ENCODE data around the gene LBR.
"Not testable (repeated sequence)": the region's sequence is repeated elsewhere in the genome, so short reads cannot be mapped to it uniquely, and the experiment has no call there.

The LBR gene

GRCh38 chr1:225418598-225418997 is 9.2 kb downstream of the LBR start:
- no peak for DNase-seq

GRCh38 chr1:225418059-225418458 is 9.8 kb downstream of the LBR start:
- DNase-seq: no peak

- DNase-seq: no peak
These were observed 11.7 kb downstream of the LBR start for GRCh38 chr1:225415967-225416745.

GRCh38 chr1:225415307-225415706 is 12.5 kb downstream of the LBR start:
- DNase-seq: no peak

GRCh38 chr1:225413708-225414375 is 14.0 kb downstream of the LBR start:
- DNase-seq: no peak

GRCh38 chr1:225412803-225413351 is 15.0 kb downstream of the LBR start:
- DNase-seq: no peak

- DNase-seq: no peak
These were observed 15.5 kb downstream of the LBR start for GRCh38 chr1:225412321-225412720.

GRCh38 chr1:225410036-225410435 is 17.8 kb downstream of the LBR start:
- no peak for DNase-seq

GRCh38 chr1:225409051-225409450 is 18.8 kb downstream of the LBR start:
- no peak for DNase-seq

GRCh38 chr1:225408249-225408648 is 19.6 kb downstream of the LBR start:
- DNase-seq: no peak

GRCh38 chr1:225407755-225408154 is 20.1 kb downstream of the LBR start:
- no peak for DNase-seq

GRCh38 chr1:225406976-225407725 is 20.7 kb downstream of the LBR start:
- DNase-seq: no peak

- DNase-seq: no peak
These were observed 26.9 kb downstream of the LBR start for GRCh38 chr1:225400968-225401367.

GRCh38 chr1:225396357-225396756 is 31.5 kb downstream of the LBR start:
- no peak for DNase-seq

GRCh38 chr1:225389843-225390242 is 38.0 kb downstream of the LBR start:
- DNase-seq: no peak

GRCh38 chr1:225388372-225388771 is 39.5 kb downstream of the LBR start:
- DNase-seq: no peak

GRCh38 chr1:225386860-225387259 is 41.0 kb downstream of the LBR start:
- DNase-seq: not testable (repeated sequence)

- no peak for DNase-seq
These were observed 47.1 kb downstream of the LBR start for GRCh38 chr1:225380691-225381090.

GRCh38 chr1:225378880-225379279 is 49.0 kb downstream of the LBR start:
- no peak for DNase-seq

- DNase-seq: no peak
These were observed 52.8 kb downstream of the LBR start for GRCh38 chr1:225374996-225375395.

GRCh38 chr1:225373155-225373554 is 54.7 kb downstream of the LBR start:
- DNase-seq: no peak

- DNase-seq: no peak
These were observed 56.4 kb downstream of the LBR start for GRCh38 chr1:225371366-225372010.

- DNase-seq: no peak
These were observed 59.7 kb downstream of the LBR start for GRCh38 chr1:225368036-225368552.

All from CD4-positive, alpha-beta T cell treated with Interleukin-21 for 1 hour (primary cell).